Activated gamma-delta T cell treated with Interleukin-2 at 50 U/mL for 16 hours (primary cell): ENCODE results near the gene NOL8.

Experiments used
- DNase-seq: peaks from one replicate; pipeline ENCODE4 v3.0.0-alpha.2; 2020

NOL8 gene

GRCh38 chr9:92325269-92325990 is at the start of gene NOL8, which contains the start of gene CENPP:
TSS of gene NOL8 (minus strand) at chr9:92325350. CDS start at chr9:92324161, 1,189 bp downstream.
TSS of gene CENPP (plus strand) at chr9:92325953.
- DNase-seq: peak; percentile 79

GRCh38 chr9:92373167-92373566 is 48.0 kb upstream of the NOL8 start:
- DNase-seq: no peak

GRCh38 chr9:92369075-92369474 is 43.9 kb upstream of the NOL8 start:
- DNase-seq: no peak

- no peak for DNase-seq
These were observed 34.9 kb upstream of the NOL8 start for GRCh38 chr9:92360083-92360482.

GRCh38 chr9:92359394-92359995 is 34.3 kb upstream of the NOL8 start:
- no peak for DNase-seq

GRCh38 chr9:92353051-92353450 is 27.9 kb upstream of the NOL8 start:
- no peak for DNase-seq

GRCh38 chr9:92350740-92351133 is 25.6 kb upstream of the NOL8 start:
- no peak for DNase-seq

- DNase-seq: no peak
These were observed 24.9 kb upstream of the NOL8 start for GRCh38 chr9:92349771-92350739.

- no peak for DNase-seq
These were observed 20.4 kb upstream of the NOL8 start for GRCh38 chr9:92345582-92345981.

GRCh38 chr9:92342825-92343488 is 17.8 kb upstream of the NOL8 start:
- no peak for DNase-seq

- no peak for DNase-seq
These were observed 16.4 kb upstream of the NOL8 start for GRCh38 chr9:92341578-92341977.

GRCh38 chr9:92333282-92333634 is 8.1 kb upstream of the NOL8 start:
- DNase-seq: no peak

- no peak for DNase-seq
These were observed 7.6 kb upstream of the NOL8 start for GRCh38 chr9:92332577-92333281.

- DNase-seq: no peak
These were observed 3.1 kb upstream of the NOL8 start for GRCh38 chr9:92328225-92328624.

- DNase-seq: no peak
These were observed 2.2 kb upstream of the NOL8 start for GRCh38 chr9:92327283-92327850.

- no peak for DNase-seq
These were observed 896 bp upstream of the NOL8 start for GRCh38 chr9:92325991-92326500.

- DNase-seq: no peak
These were observed 271 bp downstream of the NOL8 start for GRCh38 chr9:92324889-92325268.

- DNase-seq: no peak
These were observed 719 bp downstream of the NOL8 start for GRCh38 chr9:92324431-92324830.

- DNase-seq: no peak
These were observed 9.7 kb downstream of the NOL8 start for GRCh38 chr9:92315456-92315855.

- DNase-seq: no peak
These were observed 11.5 kb downstream of the NOL8 start for GRCh38 chr9:92313624-92314012.

- no peak for DNase-seq
These were observed 12.1 kb downstream of the NOL8 start for GRCh38 chr9:92312887-92313623.
